SKM-1 treated with dmso at 0.1 percent for 144 hours (cell line): ENCODE results near the gene ROBO4.

ENCODE experiments used
- DNase-seq: peaks from one replicate; lab custom pipeline; 2025; ENCODE audit not compliant: unreplicated experiment; lab: John Stamatoyannopoulos, UW

ROBO4 gene

DNA sequence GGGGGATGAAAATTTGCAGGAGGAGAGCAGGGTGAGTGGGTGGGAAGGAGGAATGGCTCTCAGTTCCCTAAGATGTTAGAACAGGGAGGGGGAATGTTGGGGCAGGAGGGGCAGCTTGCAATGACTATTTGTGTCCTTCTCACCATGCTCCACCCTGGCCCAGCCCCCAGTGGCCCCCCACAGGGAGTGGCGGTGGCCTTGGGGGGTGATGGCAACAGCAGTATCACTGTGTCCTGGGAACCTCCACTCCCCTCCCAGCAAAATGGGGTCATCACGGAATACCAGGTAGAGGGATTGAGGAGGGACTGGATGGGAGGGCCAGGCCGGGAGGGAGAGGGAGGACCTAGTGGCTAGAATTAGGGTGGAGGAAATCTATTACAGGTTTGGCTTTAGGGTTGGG lies 22.3 kb downstream of the ROBO4 start:
- no peak for DNase-seq

DNA sequence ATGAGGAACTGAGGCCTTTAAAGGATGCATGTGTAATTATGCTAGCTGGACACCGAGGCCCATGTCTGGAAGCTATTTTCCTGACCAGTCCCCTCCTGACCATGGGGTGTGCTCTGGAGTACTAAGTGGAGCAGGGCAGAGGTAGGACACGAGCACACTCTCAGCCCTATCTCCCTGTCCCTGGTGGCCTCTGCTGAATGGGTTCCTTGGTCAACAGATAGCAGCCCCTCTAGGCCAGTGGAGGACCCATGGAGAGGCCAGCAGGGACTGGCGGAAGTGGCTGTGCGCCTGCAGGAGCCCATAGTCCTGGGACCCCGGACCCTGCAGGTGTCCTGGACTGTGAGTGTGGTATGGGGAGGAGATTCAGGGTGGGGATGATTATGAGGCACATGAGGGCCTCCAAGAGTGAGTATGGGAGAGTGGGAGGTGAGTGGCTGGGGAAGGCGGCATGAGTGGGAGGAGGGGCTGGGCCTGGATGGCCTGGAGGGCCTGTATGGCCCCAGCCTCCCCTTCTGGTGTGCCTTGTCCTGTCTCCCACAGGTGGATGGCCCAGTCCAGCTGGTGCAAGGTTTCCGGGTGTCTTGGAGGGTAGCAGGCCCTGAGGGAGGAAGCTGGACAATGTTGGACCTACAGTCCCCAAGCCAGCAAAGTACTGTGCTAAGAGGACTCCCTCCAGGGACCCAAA lies 23.0 kb downstream of the ROBO4 start:
- no peak for DNase-seq

DNA sequence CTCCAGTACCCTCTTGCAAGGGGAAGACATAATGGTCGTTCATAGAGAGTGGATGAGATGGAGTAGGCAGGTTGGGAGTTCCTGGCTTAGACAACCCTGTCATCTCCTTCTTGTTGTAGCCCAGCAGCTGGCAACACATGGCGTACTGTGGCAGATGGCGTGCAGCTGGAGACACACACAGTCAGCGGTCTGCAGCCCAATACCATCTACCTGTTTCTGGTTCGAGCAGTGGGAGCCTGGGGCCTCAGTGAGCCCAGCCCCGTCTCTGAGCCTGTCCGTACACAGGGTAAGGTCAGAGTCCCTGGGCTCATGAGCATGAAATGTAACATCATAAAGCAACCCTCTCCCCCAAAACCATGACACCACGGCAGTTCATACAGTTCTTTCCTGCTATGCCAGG lies 23.7 kb downstream of the ROBO4 start:
- no peak for DNase-seq

DNA sequence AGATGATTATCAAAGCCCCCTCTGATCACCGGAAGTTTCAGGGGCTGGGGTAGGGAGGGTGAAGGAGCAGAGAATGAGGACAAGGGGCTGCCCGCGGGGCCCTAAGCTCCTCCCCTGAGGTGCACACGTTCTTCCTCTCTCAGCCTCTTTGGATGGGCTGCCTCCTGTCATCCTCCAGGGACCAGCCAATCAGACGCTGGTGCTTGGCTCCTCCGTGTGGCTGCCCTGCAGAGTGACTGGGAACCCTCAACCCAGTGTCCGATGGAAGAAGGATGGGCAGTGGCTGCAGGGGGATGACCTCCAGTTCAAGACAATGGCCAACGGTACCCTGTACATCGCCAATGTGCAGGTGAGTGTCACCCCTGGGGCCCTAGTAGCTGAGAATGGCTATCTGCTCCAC lies 24.9 kb downstream of the ROBO4 start:
- no peak for DNase-seq

DNA sequence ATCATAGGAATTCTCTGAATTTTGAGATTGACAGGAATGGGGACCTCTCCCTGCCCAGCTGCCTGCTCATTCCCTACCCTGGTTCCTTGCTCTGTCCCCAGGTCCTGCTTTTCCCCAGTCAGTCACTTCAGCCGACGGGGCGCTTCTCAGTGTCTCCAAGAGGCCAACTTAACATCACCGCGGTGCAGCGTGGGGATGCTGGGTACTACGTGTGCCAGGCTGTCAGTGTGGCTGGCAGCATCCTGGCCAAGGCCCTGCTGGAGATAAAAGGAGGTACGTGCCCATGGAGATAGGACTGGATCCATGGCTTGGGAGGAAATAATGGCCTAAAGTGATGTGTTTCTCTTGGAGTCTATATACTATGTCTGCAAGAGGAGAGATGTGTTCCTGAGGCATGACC lies 25.4 kb downstream of the ROBO4 start:
- DNase-seq: no peak

DNA sequence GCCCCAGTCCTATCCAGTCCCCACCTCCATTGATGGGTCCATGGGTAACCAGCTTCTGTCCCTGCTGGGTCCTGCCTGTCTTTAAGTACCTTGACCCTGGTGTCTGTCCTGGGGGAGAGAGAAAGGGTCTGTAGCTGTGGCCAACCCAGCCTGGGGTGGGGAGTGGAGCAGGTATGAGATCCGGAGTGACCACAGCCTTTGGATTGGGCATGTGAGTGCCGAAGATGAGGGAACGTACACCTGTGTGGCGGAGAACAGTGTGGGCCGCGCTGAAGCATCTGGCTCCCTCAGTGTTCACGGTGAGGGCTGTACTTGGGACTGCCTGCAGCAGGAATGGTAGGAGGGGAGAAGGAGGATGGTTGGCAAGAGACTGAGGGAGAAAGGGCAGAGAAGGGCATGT lies 27.2 kb downstream of the ROBO4 start:
- no peak for DNase-seq

DNA sequence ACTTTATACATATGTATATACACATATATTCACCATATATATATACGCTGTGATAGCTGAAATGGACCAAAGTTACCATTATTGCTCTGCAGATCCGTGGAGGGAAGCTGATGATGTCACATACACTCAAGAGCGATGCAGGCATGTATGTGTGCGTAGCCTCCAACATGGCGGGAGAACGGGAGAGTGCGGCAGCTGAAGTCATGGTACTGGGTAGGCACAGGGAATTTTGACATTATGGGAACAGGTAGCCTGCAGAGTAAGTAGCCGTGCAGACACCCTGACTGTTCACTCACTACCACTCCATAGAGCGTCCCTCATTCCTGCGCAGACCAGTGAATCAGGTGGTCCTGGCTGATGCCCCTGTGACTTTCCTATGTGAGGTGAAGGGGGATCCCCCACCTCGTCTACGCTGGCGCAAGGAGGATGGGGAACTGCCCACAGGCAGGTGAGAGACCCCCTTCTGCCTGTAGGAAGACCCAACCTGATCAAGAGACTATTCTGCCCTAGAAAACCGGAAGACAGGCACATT lies 27.7 kb downstream of the ROBO4 start:
- no peak for DNase-seq

DNA sequence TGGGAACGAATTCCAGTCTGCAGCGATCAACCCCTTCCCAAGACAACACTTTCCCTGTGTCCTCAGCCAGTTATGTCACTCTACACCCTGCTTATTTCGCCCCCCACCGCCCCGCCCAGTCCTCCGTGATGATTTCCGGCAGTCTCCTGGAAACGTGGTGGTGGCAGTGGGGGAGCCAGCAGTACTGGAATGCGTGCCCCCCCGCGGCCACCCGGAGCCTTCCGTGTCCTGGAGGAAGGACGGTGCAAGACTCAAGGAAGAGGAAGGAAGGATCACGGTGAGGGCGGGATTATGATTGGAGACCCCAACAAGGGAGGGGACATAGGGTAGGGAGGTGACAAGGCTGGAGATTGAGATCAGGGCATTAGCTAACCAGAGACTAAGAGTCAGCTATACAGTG lies 28.3 kb downstream of the ROBO4 start:
- no peak for DNase-seq

DNA sequence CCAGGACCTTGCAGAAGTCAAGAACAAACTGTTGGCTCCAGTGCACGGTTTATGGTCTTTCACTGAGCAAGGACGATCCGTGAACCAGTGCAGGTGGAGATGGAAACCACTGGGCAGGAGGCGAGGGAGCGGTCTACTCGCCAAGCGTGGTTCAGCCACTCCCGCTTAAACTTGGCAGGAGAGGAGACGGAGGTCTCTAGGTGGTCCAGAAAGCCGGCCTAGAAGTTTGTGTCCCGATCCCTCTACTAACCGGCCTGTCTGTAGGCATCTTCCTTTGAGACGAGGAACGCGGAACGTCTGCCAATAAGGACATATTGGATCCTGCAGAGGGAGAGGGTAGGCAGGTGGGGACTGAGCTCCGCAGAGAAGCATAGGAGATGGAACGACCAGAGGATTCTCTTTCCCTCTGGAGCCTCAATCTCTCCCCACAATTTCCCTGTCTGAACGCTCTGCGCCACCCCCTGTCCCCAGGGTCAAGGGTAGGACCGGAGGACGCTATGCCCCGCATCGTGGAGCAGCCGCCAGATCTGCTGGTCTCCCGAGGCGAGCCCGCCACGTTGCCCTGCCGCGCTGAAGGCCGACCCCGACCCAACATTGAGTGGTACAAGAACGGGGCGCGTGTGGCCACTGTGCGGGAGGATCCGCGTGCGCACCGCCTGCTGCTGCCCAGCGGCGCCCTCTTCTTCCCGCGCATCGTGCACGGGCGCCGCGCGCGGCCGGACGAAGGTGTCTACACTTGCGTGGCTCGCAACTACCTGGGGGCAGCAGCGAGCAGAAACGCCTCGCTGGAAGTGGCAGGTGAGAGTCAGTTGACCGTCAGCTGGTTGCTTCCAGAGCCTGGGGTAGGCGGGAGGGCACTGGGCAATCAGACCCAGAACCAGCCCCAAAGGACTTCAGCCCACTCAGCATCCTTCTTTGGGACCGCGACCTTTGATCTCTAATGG lies 29.1 kb downstream of the ROBO4 start:
- no peak for DNase-seq

DNA sequence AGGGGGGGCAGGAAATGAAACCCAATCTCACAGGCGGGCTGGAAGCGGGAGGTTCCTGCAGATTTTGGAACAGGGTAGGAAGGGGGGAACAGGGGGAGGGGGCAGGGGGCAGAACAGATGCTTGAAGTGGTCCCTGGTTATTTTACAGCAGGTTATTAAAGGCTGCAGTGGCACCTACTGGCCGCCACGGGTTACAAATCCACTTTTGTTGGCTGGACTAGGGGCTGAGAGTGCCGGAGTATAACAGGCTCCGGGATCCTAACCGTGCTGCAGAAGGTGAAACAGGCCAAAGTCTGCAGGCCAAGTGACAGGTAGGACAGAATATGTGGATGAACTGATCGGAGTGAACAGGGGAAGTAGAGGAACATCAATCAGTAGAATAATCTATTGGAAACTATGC lies 30.0 kb downstream of the ROBO4 start:
- DNase-seq: no peak

DNA sequence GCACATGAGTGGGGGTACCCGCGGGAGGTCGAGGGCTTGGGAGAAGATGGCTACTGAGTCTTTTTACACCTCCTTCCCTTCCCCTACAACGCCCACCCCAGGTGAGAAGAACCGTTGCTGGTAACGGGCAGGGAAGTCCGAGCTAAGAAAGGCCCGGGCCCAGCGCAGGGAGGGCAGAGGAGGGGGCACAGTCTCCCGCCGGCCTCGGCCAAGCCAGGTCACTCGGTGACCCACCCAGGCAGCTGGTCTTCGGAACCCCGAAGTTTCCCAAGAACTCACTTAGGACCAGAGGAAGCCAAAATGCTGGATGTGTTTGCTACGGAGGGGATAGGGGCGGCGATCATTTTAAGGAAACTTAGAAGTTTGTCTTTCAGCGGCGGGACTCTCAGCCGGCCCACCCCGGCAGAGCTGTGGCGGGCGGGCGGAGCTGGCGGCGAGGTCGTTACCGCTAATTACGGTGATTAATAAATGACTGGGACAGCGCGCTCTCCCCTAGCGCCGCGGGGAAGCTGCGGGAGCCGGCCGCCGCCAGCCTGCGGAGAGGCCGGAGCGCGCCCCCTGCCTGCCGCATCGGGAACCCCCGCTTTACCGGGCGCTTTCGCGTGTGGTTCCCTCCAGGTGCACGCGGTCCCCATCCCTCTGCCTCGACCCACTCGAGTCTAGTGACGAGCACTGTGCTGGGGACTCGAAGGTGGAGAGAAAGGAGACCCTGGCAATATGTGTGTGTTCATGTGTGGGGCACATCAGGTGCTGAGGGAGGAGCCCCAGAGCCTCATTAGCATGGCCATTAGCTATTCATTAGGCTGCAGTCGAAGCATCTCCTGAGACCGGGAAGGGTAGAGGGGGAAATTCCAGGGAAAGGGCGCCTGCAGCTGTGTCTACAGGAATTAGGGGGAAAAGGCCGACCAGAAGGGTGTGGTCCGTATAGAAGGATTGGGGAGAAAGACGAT lies 31.5 kb downstream of the ROBO4 start:
- no peak for DNase-seq

DNA sequence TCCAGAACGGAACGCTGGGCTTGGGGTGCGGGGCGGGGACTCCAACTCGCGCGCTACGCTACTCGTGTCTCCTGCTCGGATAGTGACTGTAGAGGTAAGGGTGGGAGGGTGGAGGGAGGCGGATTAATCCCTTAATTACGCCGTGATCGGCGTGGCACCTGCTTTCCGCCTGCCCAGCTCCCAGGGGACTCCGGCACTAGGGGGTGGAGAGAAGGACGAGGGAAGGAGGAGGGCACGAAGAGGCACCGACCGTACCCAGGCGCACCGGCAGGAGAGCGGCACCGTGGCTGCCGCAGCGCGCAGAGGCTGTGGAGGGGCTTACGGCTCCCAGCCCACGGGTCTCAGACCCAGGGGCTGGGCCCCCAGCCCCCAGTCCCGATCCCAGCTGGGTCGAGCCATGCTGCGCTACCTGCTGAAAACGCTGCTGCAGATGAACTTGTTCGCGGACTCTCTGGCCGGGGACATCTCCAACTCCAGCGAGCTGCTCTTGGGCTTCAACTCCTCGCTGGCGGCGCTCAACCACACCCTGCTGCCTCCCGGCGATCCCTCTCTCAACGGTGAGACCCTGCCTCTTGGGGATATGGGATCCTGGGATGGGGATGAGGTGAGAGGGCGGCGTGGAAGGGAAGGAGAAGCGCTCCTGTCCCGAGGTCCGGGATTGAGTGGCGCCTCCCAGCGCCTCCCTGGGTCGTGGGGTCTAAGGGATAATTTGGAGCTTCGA lies 32.3 kb downstream of the ROBO4 start, which contains the start of gene ROBO3:
Gene ROBO3, plus strand, starts transcription at position 252 of the 721 bp plus-strand sequence. Its CDS starts 146 bp downstream, at position 398.
- DNase-seq: no peak

DNA sequence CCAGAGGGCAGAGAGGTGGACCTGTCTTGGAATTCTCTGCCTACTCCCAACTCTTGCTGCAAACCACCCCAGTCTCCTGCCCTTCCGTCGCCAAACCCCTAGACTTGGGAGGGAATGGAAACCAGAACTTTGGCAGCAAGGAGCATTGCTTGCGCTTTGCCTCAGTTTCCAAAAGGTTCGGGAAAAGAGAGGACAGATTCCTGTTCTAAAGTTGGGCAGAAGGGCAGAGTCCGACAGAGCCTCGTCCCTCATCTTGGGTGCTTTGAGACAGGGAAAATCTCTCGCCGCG lies 32.8 kb downstream of the ROBO4 start:
- no peak for DNase-seq

DNA sequence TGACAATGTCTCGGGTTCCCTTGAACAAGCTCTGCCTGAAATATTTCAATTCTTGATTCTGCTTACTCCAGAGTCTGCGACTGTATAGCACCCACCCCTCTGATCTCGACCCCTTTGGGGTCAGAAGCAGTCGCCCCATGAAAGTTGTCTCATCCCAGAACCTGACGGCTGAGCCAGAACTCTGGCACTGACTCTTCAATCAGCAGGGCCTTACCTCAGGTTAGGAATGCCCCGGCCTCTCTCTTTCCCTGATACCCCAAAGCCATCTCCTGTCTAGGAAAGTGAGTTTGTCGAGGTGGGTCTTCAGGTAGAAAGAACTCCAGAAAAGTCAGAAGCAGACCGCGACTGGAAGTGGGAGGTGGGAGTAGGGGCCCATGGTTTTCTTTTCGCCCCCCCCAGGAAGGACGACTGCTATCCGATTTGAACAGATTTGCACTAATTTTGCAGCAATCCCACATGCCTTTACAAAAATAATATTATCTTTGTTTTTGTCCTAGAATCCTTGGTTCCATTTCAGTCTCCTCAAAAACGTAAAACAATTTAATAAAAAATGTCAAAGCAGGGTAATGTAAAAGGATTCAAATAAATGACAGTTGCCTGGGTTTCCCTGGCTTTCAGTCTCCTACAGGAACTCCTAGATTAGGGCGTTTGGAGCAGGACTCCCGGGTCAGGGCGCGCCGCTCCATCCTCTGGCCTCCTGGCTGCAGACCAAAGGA lies 33.3 kb downstream of the ROBO4 start:
- no peak for DNase-seq

DNA sequence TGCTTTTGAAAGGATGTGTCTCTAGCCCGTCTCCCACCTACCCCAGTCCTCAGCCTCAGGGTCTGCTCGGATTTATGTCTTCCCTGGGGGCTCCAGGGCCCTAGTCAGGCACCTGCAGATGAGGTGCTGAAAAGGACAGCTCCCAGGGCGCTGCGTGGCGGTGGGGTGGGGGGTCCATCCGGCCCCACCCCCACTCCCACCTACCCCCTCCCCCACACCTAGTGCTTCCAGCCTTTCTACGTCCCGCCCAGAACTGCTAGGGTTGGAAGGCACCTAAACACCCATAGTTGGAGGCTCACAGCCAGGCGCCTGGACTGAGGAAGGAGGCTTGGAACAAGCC lies 33.9 kb downstream of the ROBO4 start:
- DNase-seq: no peak

DNA sequence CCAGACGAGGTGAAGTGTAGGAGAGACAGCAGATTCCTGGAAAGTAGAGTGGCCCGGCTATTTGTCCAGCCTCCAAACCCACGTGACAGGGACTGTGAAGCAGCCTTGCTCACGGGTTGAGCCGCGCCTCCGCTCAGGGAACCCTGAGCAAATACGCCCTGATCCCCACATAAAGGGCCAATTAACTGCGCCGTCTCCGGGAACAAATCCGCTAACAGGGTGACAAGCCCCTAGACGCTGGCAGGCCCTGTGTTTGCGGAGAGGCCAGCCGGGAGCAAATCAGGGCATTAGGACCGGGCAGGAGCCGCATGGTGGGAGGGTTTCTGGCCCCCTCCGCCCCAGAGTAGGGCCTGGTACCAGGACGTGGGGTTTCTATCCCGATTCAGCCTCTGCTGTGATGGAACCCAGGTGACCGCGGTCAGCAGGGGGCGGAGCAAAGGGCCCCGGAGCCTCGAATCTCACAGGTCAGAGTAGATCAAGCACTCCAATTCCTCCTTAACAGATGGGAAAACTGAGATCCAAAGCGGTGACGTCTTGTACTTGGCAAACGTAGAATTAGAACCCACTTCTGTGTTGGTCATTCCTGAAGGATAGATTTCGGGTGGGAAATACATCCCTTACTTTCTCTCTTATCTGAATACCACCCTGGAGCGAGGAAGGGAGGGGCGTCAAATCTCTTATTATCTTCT lies 34.4 kb downstream of the ROBO4 start:
- DNase-seq: no peak

DNA sequence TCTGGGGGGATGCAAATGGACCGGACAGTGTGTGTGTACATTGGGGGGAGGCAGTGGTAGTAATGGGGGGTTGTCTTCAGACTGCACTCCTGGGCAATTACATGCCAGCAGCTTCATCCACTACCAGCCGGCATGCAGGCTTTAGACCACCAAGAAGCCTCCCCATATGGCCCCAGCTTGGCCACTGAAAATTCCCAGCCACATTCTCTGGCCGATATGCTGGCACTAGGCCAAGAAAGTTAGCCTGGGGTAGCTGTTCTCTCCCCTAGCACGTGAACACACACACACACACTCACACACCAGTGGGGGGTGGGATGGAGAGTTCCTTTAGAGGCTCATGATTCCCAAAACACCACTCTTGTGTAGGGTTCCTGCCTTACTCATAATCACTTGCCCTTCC lies 36.0 kb downstream of the ROBO4 start:
- no peak for DNase-seq

DNA sequence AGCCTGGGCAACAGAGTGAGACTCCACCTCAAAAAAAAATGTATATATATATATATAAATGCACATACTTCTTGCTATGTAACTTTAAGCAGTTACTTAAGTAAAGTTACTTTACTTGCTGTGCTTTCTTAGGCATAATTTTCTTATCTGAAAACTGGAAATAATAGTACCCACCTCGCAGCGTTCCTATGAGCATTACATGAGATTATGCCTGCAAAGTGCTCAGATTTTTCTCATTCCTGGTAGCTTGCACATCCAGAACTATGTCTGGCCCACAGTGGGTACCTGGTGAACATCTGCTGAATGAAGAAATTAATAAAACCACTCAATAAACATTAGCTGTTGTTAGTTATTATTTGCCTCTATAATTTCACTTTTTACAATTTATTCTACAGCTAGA lies 38.5 kb downstream of the ROBO4 start:
- DNase-seq: no peak

DNA sequence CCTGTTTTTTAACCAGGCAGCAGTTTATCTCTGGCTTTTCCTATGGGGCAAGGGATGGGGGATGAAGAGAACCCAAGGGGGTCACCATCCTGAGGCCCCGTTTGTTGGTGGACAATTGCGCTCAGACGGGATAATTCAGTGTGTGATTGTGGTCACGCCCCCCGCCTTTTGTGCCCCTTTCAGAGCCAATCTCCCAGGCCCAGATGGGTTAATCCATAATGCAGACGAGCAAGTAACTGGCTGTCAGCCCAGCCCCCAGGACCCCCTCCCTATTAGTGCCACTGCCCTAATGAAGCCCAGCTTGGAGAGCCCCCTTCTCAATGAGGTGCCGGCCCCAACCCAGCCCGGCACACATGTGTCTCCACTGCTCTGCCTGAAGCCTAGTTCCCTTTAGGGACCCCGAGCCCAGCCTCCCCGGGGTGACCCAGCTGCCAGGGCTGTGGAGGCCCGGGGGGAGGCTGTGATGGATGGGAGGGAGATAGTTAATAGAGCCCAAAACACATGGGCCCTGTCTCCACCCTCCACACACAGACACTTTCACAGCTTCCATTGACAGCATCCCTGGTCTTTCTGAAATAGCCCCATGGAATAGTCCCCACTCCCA lies 51.5 kb downstream of the ROBO4 start:
- no peak for DNase-seq
